Vein endothelial cell (primary cell): ENCODE data around the gene ADAMTS20. TPM values are rescaled to one million over a fixed set of nuclear protein-coding genes. Genes with fewer than 3 reads are reported as not detected.

Source experiments
- total RNA-seq: library from RNA; depleted of rRNA; stranded (reverse); fragments of >200 nt; gene quantifications from 2 replicates; pipeline ENCODE4 v1.2.3, GENCODE V29; 2012

Gene ADAMTS20, protein sequence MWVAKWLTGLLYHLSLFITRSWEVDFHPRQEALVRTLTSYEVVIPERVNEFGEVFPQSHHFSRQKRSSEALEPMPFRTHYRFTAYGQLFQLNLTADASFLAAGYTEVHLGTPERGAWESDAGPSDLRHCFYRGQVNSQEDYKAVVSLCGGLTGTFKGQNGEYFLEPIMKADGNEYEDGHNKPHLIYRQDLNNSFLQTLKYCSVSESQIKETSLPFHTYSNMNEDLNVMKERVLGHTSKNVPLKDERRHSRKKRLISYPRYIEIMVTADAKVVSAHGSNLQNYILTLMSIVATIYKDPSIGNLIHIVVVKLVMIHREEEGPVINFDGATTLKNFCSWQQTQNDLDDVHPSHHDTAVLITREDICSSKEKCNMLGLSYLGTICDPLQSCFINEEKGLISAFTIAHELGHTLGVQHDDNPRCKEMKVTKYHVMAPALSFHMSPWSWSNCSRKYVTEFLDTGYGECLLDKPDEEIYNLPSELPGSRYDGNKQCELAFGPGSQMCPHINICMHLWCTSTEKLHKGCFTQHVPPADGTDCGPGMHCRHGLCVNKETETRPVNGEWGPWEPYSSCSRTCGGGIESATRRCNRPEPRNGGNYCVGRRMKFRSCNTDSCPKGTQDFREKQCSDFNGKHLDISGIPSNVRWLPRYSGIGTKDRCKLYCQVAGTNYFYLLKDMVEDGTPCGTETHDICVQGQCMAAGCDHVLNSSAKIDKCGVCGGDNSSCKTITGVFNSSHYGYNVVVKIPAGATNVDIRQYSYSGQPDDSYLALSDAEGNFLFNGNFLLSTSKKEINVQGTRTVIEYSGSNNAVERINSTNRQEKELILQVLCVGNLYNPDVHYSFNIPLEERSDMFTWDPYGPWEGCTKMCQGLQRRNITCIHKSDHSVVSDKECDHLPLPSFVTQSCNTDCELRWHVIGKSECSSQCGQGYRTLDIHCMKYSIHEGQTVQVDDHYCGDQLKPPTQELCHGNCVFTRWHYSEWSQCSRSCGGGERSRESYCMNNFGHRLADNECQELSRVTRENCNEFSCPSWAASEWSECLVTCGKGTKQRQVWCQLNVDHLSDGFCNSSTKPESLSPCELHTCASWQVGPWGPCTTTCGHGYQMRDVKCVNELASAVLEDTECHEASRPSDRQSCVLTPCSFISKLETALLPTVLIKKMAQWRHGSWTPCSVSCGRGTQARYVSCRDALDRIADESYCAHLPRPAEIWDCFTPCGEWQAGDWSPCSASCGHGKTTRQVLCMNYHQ (N-terminal part only)
- not detected in 2 replicates for total RNA-seq

DNA sequence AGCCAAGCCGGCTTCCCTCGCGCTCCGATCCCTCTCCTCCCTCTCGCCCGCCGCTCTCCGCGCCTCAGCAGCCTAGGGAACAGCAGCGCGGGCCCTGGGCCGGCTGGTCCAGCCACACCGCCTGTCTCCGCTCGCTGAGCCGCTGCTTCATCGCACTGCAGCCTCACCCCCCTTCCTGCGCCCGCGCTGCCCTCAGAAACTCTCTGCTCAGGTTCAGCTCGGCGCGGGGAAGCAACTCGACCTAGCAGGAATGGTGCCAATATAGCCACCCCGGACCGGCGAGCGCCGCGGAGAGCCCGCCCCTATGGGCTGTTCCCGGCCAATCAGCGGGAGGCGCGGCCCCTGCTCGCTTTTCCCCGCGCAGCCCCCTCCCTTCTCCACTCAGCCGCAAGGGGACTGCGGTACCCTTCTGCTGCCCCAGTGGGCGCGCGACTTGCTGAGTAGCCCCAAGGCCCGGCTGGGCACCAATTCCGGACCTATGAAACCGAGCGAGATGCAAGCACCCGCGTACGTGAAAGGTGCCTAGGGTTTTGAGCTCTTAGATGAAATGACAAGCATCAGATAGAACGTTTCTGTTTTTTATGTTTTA is at the start of gene ADAMTS20:
TSS of gene ADAMTS20 (minus strand) at position 233 of the 589 bp plus-strand sequence. CDS start 282 bp downstream, outside the sequence.

Other genes with a start within 250 kb of the ADAMTS20 start
- gene PUS7L, start 206.6 kb upstream of the ADAMTS20 start, total RNA-seq, result 13.7 and 15.6 TPM in 2 replicates
- 17.6 and 22.7 TPM in 2 replicates for gene IRAK4, start 206.7 kb upstream of the ADAMTS20 start, total RNA-seq